Measurements from ENCODE around the gene ZNF333. TPM values are rescaled to one million over a fixed set of nuclear protein-coding genes. Genes with fewer than 3 reads are reported as not detected.

ZNF333 gene
- total RNA-seq, 2 experiments from 2014 or later = 15.5 to 17.6 TPM

DNA sequence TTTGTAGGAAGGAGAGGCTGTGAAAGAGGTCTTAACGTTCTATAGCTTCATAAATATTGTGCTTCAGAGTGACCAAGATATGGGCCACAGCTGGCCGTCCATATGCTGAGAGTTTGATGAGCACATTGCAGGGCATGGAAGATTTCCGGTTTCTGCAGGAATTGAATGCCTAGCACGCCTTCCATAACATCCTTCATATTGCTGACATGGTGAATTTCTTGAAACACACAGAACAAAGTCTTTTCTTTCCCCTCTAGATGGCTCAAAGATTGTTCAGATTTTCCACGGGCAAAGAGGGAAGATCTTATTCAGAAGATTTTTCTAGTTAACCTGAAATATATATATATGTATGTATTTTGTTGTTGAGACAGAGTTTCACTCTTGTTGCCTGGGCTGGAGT is 46.1 kb downstream of the ZNF333 start:
- TF ChIP-seq, protein P1, sequence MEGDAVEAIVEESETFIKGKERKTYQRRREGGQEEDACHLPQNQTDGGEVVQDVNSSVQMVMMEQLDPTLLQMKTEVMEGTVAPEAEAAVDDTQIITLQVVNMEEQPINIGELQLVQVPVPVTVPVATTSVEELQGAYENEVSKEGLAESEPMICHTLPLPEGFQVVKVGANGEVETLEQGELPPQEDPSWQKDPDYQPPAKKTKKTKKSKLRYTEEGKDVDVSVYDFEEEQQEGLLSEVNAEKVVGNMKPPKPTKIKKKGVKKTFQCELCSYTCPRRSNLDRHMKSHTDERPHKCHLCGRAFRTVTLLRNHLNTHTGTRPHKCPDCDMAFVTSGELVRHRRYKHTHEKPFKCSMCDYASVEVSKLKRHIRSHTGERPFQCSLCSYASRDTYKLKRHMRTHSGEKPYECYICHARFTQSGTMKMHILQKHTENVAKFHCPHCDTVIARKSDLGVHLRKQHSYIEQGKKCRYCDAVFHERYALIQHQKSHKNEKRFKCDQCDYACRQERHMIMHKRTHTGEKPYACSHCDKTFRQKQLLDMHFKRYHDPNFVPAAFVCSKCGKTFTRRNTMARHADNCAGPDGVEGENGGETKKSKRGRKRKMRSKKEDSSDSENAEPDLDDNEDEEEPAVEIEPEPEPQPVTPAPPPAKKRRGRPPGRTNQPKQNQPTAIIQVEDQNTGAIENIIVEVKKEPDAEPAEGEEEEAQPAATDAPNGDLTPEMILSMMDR (IDR thresholded peaks at IDR 0.05) = no peak
- no peaks in the 10 kb centered on the region for H3K4me1 Mint-ChIP-seq (ENCODE audit: low read depth)
- Histone ChIP-seq H3K4me3 (ENCODE audit: low read length) (no peak overlapping the region), H3K36me3 (ENCODE audit: insufficient read depth, low read length) (no peaks in the 10 kb centered on the region), H3K27ac (ENCODE audit: low read depth in 1 of 2, low read length in 2 of 2) (no peak overlapping the region), H3K27me3 (ENCODE audit: control insufficient read depth in 1 of 2, insufficient read depth in 2 of 2, low read length in 2 of 2) (peaks cover 0 to 3% of the 10 kb centered on the region in 2 experiments), H3K9me3 (ENCODE audit: control insufficient read depth in 1 of 2, insufficient read depth in 1 of 2, low read length in 2 of 2) (peaks cover 0 to 4% of the 10 kb centered on the region in 2 experiments), H3K4me1 (ENCODE audit: insufficient read depth, low read length) (no peaks in the 10 kb centered on the region)
- no peaks in the 10 kb centered on the region for H3K9me3 Mint-ChIP-seq
- H3K27me3 Mint-ChIP-seq = peaks cover 4% of the 10 kb centered on the region
- no peak overlapping the region for H3K4me3 Mint-ChIP-seq
- POLR2A ChIA-PET = no interaction called here
- no peaks in the 10 kb centered on the region for H3K36me3 Mint-ChIP-seq (ENCODE audit: low read depth)
- ATAC-seq (ENCODE audit: poor library complexity) (no peak), DNase-seq (no peak)
- intact Hi-C loops (cut with DNase I, micrococcal nuclease) = no loop called here
- no peak overlapping the region for H3K27ac Mint-ChIP-seq
- CTCF ChIA-PET = no interaction called here

DNA sequence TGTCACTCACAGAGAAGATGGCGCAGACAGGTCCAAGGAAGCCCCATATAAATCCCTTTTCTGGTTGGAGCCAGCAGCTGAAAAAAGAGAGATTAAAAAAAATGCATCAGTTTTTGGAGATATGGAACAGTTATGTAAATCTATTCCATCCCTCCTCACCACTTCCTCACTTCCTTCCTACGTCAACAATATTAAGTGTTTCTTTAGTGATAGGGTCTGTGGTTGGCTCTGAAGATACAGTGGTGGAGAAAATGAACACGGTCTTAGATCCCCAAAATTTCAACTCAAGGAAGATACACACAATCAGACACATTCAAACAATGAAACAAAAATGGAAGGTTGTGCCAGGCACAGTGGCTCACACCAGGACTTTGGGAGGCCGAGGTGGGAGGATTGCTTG is 57.0 kb downstream of the ZNF333 start:
- intact Hi-C loops (cut with DNase I, micrococcal nuclease) = no loop called here
- H3K36me3 ChIP-seq (ENCODE audit: insufficient read depth, low read length) = no peaks in the 10 kb centered on the region
- H3K27me3 Mint-ChIP-seq = no peaks in the 10 kb centered on the region
- TF ChIP-seq, protein P1 (IDR thresholded peaks at IDR 0.05) = no peak
- ChIA-PET POLR2A (no interaction called here), CTCF (interaction anchor here (0.6 kb wide), 1 partner anchor 207 kb away, joined by 3 read pairs; no protein-coding TSS in a partner anchor)
- H3K27ac ChIP-seq (ENCODE audit: low read depth in 1 of 2, low read length in 2 of 2) = no peak overlapping the region
- H3K4me3 Mint-ChIP-seq = no peak overlapping the region
- H3K27me3 ChIP-seq (ENCODE audit: control insufficient read depth in 1 of 2, insufficient read depth in 2 of 2, low read length in 2 of 2) = no peaks in the 10 kb centered on the region
- no peaks in the 10 kb centered on the region for H3K9me3 Mint-ChIP-seq
- H3K4me1 ChIP-seq (ENCODE audit: insufficient read depth, low read length) = no peaks in the 10 kb centered on the region
- ATAC-seq (ENCODE audit: poor library complexity) = no peak
- no peak for DNase-seq
- no peaks in the 10 kb centered on the region for H3K36me3 Mint-ChIP-seq (ENCODE audit: low read depth)
- H3K4me3 ChIP-seq (ENCODE audit: low read length) = no peak overlapping the region
- H3K9me3 ChIP-seq (ENCODE audit: control insufficient read depth in 1 of 2, insufficient read depth in 1 of 2, low read length in 2 of 2) = no peaks in the 10 kb centered on the region
- H3K4me1 Mint-ChIP-seq (ENCODE audit: low read depth) = no peaks in the 10 kb centered on the region
- H3K27ac Mint-ChIP-seq = no peak overlapping the region

DNA sequence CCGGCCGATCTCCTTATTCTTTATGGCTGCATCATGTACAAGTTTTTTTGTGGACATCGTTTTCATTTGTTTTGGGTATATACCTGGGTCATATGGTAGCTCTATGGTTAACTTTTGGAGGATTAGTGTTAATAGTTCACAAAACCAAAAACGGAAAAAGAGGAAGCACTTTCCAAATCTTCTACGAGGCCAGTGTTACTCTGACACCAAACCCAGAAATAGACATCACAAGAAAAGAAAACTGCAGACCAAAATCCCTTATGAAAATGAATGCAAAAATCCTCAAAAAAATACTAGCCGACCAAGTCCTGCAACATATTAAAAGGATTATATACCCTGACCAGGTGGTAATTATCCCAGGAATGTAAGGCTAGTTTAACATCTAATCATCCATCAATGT is 58.8 kb downstream of the ZNF333 start:
- no peak overlapping the region for H3K4me3 Mint-ChIP-seq
- no peak for DNase-seq
- POLR2A ChIA-PET = no interaction called here
- ATAC-seq (ENCODE audit: poor library complexity) = no peak
- no peaks in the 10 kb centered on the region for H3K36me3 ChIP-seq (ENCODE audit: insufficient read depth, low read length)
- intact Hi-C loops (cut with DNase I, micrococcal nuclease) = no loop called here
- H3K4me1 Mint-ChIP-seq (ENCODE audit: low read depth) = no peaks in the 10 kb centered on the region
- TF ChIP-seq, protein P1 (IDR thresholded peaks at IDR 0.05) = no peak
- no peak overlapping the region for H3K27ac ChIP-seq (ENCODE audit: low read depth in 1 of 2, low read length in 2 of 2)
- H3K4me1 ChIP-seq (ENCODE audit: insufficient read depth, low read length) = no peaks in the 10 kb centered on the region
- H3K27me3 ChIP-seq (ENCODE audit: control insufficient read depth in 1 of 2, insufficient read depth in 2 of 2, low read length in 2 of 2) = no peaks in the 10 kb centered on the region
- no peak overlapping the region for H3K27ac Mint-ChIP-seq
- H3K9me3 Mint-ChIP-seq = no peaks in the 10 kb centered on the region
- H3K36me3 Mint-ChIP-seq (ENCODE audit: low read depth) = no peaks in the 10 kb centered on the region
- CTCF ChIA-PET = no interaction called here
- H3K4me3 ChIP-seq (ENCODE audit: low read length) = no peak overlapping the region
- H3K9me3 ChIP-seq (ENCODE audit: control insufficient read depth in 1 of 2, insufficient read depth in 1 of 2, low read length in 2 of 2) = no peaks in the 10 kb centered on the region
- H3K27me3 Mint-ChIP-seq = no peaks in the 10 kb centered on the region

Data from CD4-positive, alpha-beta T cell (primary cell).